ENCODE data around the gene HMGB2. TPM values are rescaled to one million over a fixed set of nuclear protein-coding genes. Genes with fewer than 3 reads are reported as not detected.
A peak's percentile ranks its signal among the peaks of the same experiment; 100 is the strongest.

The HMGB2 gene
- total RNA-seq, 1 donor from 2014 or later: 29.9 TPM

DNA sequence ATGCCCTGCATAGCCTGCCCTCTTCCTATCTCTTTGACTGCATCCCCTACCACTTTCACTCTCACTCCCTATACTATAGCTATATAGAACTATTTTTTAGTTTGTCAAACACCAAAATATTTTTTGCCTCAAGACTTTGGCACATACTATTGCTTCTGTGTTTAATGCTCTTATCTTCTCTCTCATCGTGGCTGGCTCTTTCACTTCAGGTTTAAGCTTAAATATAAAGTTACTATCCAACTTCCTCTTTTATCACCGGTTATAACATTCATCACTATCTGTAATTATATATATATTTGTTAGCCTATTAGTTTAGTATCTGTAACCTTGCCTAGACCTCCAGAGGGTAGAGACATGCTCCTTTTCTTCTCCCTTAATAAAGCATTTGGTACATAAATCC is 11.5 kb upstream of the HMGB2 start:
- H3K36me3 ChIP-seq (ENCODE audit: control insufficient read depth, insufficient read depth, low read length): no peaks in the 10 kb centered on the region
- no peak overlapping the region for H3K4me3 ChIP-seq (ENCODE audit: low read depth, low read length)
- no peaks in the 10 kb centered on the region for H3K27me3 ChIP-seq (ENCODE audit: control insufficient read depth, insufficient read depth, low read length)
- DNase-seq (ENCODE audit: low read depth): no peak
- TF ChIP-seq, protein P1, sequence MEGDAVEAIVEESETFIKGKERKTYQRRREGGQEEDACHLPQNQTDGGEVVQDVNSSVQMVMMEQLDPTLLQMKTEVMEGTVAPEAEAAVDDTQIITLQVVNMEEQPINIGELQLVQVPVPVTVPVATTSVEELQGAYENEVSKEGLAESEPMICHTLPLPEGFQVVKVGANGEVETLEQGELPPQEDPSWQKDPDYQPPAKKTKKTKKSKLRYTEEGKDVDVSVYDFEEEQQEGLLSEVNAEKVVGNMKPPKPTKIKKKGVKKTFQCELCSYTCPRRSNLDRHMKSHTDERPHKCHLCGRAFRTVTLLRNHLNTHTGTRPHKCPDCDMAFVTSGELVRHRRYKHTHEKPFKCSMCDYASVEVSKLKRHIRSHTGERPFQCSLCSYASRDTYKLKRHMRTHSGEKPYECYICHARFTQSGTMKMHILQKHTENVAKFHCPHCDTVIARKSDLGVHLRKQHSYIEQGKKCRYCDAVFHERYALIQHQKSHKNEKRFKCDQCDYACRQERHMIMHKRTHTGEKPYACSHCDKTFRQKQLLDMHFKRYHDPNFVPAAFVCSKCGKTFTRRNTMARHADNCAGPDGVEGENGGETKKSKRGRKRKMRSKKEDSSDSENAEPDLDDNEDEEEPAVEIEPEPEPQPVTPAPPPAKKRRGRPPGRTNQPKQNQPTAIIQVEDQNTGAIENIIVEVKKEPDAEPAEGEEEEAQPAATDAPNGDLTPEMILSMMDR (IDR thresholded peaks at IDR 0.05; ENCODE audit: insufficient read depth, low read length, poor library complexity, severe bottlenecking): no peak

DNA sequence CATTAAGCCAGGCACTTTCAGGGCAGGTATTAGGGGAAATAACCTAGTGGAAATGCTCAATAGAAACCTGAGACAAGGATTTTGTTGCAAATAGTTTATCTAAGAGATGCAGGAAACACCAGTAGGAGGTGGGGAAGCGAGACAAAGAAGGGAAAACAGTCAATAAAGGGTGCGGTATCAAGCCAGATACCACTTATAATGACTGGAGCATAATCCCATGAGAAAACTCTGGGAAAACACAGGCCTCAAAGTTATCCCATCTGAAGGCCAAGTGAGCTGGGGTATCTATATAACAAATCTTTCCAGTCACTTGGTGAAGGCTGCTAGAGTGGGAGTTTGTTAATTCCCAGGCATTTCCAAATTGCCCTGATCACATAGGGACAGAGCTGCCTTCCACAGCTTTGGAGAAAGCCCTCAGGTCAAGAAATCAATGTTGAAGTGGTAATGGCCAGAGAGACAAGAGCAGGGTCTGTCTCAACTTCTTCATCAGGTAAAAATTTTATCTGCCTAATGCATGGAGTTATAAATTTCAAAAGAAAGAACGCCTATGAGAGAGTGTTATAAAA is 9.8 kb upstream of the HMGB2 start:
- DNase-seq (ENCODE audit: low read depth): no peak
- Histone ChIP-seq H3K4me3 (ENCODE audit: low read depth, low read length) (no peak overlapping the region), H3K36me3 (ENCODE audit: control insufficient read depth, insufficient read depth, low read length) (no peaks in the 10 kb centered on the region), H3K27me3 (ENCODE audit: control insufficient read depth, insufficient read depth, low read length) (no peaks in the 10 kb centered on the region)
- TF ChIP-seq, protein P1 (IDR thresholded peaks at IDR 0.05; ENCODE audit: insufficient read depth, low read length, poor library complexity, severe bottlenecking): no peak

DNA sequence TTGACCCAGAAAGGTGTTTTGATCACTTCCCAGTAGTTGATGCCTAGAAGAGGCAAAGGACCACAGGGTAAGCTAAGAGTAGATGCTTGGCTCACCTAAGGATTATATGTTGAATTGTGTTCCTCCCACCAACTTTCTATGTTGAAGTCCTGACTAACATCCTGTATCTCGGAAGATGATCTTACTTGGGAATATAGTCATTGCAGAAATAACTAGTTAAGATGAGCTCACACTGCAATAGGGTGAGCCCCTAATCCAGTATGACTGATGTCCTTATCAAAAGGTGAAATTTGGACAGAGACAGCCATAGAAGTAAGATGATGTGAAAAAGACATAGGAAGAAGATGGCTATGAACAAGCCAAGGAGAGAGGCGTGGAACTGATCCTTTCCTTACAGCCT is 3.3 kb upstream of the HMGB2 start:
- Histone ChIP-seq H3K4me3 (ENCODE audit: low read depth, low read length) (no peak overlapping the region), H3K36me3 (ENCODE audit: control insufficient read depth, insufficient read depth, low read length) (no peaks in the 10 kb centered on the region), H3K27me3 (ENCODE audit: control insufficient read depth, insufficient read depth, low read length) (no peaks in the 10 kb centered on the region)
- DNase-seq (ENCODE audit: low read depth): no peak
- TF ChIP-seq, protein P1 (IDR thresholded peaks at IDR 0.05; ENCODE audit: insufficient read depth, low read length, poor library complexity, severe bottlenecking): no peak

DNA sequence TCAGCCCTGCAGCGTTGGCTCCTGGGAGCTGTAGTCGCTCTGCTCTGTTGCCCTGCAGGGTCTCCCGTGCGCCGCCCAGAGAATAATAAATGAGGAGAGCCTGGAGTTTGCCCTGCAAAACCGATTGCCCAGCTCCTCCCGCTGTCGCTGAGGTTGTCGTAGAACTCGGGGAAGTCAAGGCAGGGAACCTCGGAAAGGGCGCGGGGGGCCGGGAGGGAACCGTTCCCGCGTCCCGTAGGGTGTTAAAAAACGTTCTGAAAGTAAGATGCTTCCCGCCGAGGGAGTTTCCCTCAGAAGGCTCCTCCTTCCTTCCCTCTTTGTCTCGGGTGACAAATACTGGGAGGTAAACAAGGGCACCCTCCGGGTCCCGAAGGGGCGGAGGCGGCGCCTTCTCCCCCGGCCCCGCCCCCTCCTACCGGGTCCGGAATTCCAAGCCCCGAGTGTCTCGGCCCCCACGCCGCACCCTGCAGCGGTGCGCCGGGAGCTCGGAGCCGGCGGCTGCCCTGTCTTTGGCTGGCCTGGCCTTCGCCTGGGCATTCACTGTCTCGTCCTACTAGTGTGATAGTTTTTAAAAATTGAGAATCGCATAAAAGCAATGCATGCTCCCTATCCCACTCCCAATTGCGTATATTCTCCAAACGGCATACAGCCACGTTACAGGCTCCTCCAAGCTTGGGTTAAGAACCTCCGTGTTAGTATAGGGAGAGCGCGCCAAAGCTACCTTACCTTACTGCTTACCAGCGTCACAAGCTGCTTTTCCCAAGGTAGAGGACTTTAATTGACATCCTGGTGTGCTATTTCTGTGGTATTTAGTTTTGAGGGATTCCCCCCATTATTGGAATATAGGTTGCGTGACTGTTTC is 964 bp upstream of the HMGB2 start:
- DNase-seq (ENCODE audit: low read depth): no peak
- no peaks in the 10 kb centered on the region for H3K27me3 ChIP-seq (ENCODE audit: control insufficient read depth, insufficient read depth, low read length)
- no peaks in the 10 kb centered on the region for H3K36me3 ChIP-seq (ENCODE audit: control insufficient read depth, insufficient read depth, low read length)
- peak overlapping the region; percentile 84 for H3K4me3 ChIP-seq (ENCODE audit: low read depth, low read length)
- TF ChIP-seq, protein P1 (IDR thresholded peaks at IDR 0.05; ENCODE audit: insufficient read depth, low read length, poor library complexity, severe bottlenecking): no peak

DNA sequence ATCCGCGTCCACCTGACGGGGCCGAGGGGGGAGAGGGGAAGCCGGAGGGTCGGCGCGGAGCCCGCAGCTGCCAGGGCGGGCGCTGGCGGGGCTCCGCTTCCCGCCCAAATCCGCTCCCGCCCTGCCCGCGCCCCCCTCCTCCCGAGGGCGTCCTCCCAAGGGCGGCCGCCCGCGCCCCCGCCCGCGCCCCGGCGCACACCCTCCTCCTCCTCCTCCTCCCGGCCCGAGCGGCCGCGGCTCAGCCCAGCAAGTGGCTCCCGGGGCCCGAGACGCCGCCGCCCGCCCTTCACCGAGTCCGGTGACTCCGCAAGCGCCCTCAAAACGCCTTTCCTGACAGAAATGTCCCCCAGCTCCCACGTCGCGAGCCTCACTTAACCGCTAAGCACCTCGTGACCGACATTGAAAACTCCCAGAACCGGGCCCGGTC is 487 bp downstream of the HMGB2 start:
- TF ChIP-seq, protein P1 (IDR thresholded peaks at IDR 0.05; ENCODE audit: insufficient read depth, low read length, poor library complexity, severe bottlenecking): no peak
- Histone ChIP-seq H3K27me3 (ENCODE audit: control insufficient read depth, insufficient read depth, low read length) (no peaks in the 10 kb centered on the region), H3K36me3 (ENCODE audit: control insufficient read depth, insufficient read depth, low read length) (no peaks in the 10 kb centered on the region), H3K4me3 (ENCODE audit: low read depth, low read length) (peak overlapping the region; percentile 95)
- DNase-seq (ENCODE audit: low read depth): no peak
